Activated CD8-positive, alpha-beta memory T cell treated with anti-CD3 and anti-CD28 coated beads for 48 hours (primary cell): ENCODE measurements around the gene DENND5B.
"Not testable (repeated sequence)": the region's sequence is repeated elsewhere in the genome, so short reads cannot be mapped to it uniquely, and the experiment has no call there.

Experiments used
- DNase-seq, 3 experiments: peaks; one replicate each; pipeline ENCODE4 v3.0.0-alpha.2; 2020; ENCODE audit warnings: low read depth in 2 of 3, low spot score in 2 of 3

DENND5B gene

GRCh38 chr12:31558521-31558920 is 32.4 kb downstream of the DENND5B start:
- no peak for DNase-seq

GRCh38 chr12:31557707-31558106 is 33.2 kb downstream of the DENND5B start:
- DNase-seq = no peak

- not testable (repeated sequence) for DNase-seq
Observed at GRCh38 chr12:31555466-31555865, 35.5 kb downstream of the DENND5B start.

GRCh38 chr12:31550590-31550989 is 40.3 kb downstream of the DENND5B start:
- DNase-seq = not testable (repeated sequence)

GRCh38 chr12:31536672-31537071 is 54.3 kb downstream of the DENND5B start:
- DNase-seq = no peak

- DNase-seq = no peak
Observed at GRCh38 chr12:31533470-31533869, 57.5 kb downstream of the DENND5B start.

- no peak for DNase-seq
Observed at GRCh38 chr12:31531893-31532292, 59.0 kb downstream of the DENND5B start.

GRCh38 chr12:31528095-31528494 is 62.8 kb downstream of the DENND5B start:
- DNase-seq = no peak

- no peak for DNase-seq
Observed at GRCh38 chr12:31527083-31527482, 63.9 kb downstream of the DENND5B start.

- DNase-seq = no peak
Observed at GRCh38 chr12:31526158-31526546, 64.8 kb downstream of the DENND5B start.

- no peak for DNase-seq
Observed at GRCh38 chr12:31525496-31526157, 65.3 kb downstream of the DENND5B start.

- no peak for DNase-seq
Observed at GRCh38 chr12:31524791-31525495, 66.0 kb downstream of the DENND5B start.

- DNase-seq = no peak
Observed at GRCh38 chr12:31523306-31523705, 67.6 kb downstream of the DENND5B start.

- DNase-seq = no peak
Observed at GRCh38 chr12:31522607-31523006, 68.3 kb downstream of the DENND5B start.

- DNase-seq = no peak
Observed at GRCh38 chr12:31521964-31522363, 69.0 kb downstream of the DENND5B start.

GRCh38 chr12:31519511-31519910 is 71.4 kb downstream of the DENND5B start:
- no peak for DNase-seq

- no peak for DNase-seq
Observed at GRCh38 chr12:31518680-31519227, 72.2 kb downstream of the DENND5B start.

- no peak for DNase-seq
Observed at GRCh38 chr12:31517994-31518393, 72.9 kb downstream of the DENND5B start.

GRCh38 chr12:31516702-31517101 is 74.2 kb downstream of the DENND5B start:
- no peak for DNase-seq

- no peak for DNase-seq
Observed at GRCh38 chr12:31514912-31515311, 76.0 kb downstream of the DENND5B start.

GRCh38 chr12:31510034-31510433 is 80.9 kb downstream of the DENND5B start:
- no peak for DNase-seq

- no peak for DNase-seq
Observed at GRCh38 chr12:31508436-31509150, 82.3 kb downstream of the DENND5B start.
